OCI-LY3 (cell line): ENCODE measurements around the gene MISP.
A peak's percentile ranks its signal among the peaks of the same experiment; 100 is the strongest.
"Not testable (repeated sequence)": the region's sequence is repeated elsewhere in the genome, so short reads cannot be mapped to it uniquely, and the experiment has no call there.

Source experiments
- H2AFZ ChIP-seq: fragments of 200-600, 300-600 bp; shearing (Covaris generic); 2 replicates; pipeline ENCODE4 v1.6.0; 2014; ENCODE audit warnings: antibody characterized with exemption, low read depth, low read length
- H3K27ac ChIP-seq: fragments of 200-600, 300-600 bp; sonication (generic); 2 replicates; pipeline ENCODE4 v1.5.1; 2014; ENCODE audit warnings: mild to moderate bottlenecking, low read length, moderate library complexity, mixed read lengths
- H3K27me3 ChIP-seq: fragments of 200-600, 300-600 bp; sonication (generic); 2 replicates; pipeline ENCODE4 v1.6.1; 2014; ENCODE audit warnings: low read depth, low read length, mixed read lengths
- H3K36me3 ChIP-seq: fragments of 200-600, 300-600 bp; sonication (generic); replicated peaks from 2 replicates; pipeline ENCODE3; 2014; ENCODE audit warnings: low read depth, low read length, mixed read lengths
- H3K4me1 ChIP-seq: fragments of 300-600, 200-600 bp; sonication (generic); 2 replicates; pipeline ENCODE4 v1.6.1; 2014; ENCODE audit warnings: low read length, mixed read lengths
- H3K4me2 ChIP-seq: fragments of 200-600, 300-600 bp; sonication (generic); 2 replicates; pipeline ENCODE4 v1.6.1; 2014; ENCODE audit warnings: low read length, mixed read lengths
- H3K4me3 ChIP-seq: fragments of 300-600, 200-600 bp; sonication (generic); 2 replicates; pipeline ENCODE4 v1.5.1; 2014; ENCODE audit warnings: antibody characterized with exemption, mild to moderate bottlenecking, low read length, moderate library complexity
- H3K79me2 ChIP-seq: fragments of 300-600, 200-600 bp; shearing (Covaris generic); 2 replicates; pipeline ENCODE4 v1.6.1; 2014; ENCODE audit warnings: mild to moderate bottlenecking, low read length, mixed read lengths
- H3K9ac ChIP-seq: fragments of 300-600, 200-600 bp; shearing (Covaris generic); 2 replicates; pipeline ENCODE4 v1.6.0; 2014; ENCODE audit warnings: mild to moderate bottlenecking, low read length, moderate library complexity
- H3K9me3 ChIP-seq: fragments of 200-600, 300-600 bp; shearing (Covaris generic); 2 replicates; pipeline ENCODE4 v1.6.1; 2014; ENCODE audit warnings: low read length, mixed read lengths; ENCODE audit not compliant: insufficient read depth
- H4K20me1 ChIP-seq: fragments of 200-600, 300-600 bp; sonication (generic); 2 replicates; pipeline ENCODE4 v1.6.1; 2016; ENCODE audit warnings: low read length, mixed read lengths; ENCODE audit not compliant: insufficient read depth
- EZH2phosphoT487 ChIP-seq: fragments of 200-600 bp; shearing (Covaris generic); IDR thresholded peaks from 2 replicates; pipeline ENCODE4 v1.6.1; 2018; ENCODE audit warnings: antibody characterized with exemption, mixed run types, low read depth
- TF ChIP-seq, protein P1 (sequence below): fragments of 200-600, 300-600 bp; sonication (generic); IDR thresholded peaks from 2 replicates; pipeline ENCODE4 v1.5.1; 2014; ENCODE audit warnings: antibody characterized with exemption, low read length, low read depth

Gene MISP

DNA sequence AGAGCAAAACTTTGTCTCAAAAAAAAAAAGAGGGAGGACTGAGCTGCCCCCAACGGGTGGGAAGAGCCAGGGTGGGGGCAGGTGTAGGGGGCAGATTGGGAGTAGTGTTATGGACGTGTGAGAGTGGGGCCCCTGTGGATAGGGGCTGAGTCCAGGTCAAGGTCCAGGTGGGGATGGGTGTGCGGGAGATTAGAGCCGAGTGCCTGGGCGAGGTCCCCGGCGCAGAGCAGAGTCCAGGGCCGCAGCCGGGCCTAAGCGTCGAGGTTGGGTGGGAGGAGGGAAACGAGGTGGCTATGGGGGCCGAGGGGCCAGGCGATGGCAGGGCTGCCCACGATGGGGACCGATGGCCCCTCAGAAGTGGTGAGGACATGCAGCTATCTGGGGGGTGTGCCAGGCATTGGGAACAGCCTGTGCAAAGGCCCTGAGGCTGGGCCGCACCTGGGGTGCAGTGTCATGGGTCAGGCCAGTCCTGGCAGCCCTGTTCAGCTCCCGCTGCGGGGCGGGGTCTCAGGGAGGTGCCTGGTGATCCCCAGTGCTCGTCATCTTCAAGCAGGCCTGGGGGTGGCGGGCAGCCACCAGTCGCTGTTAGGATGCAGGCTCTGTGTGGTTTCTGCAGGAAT, 12.3 kb upstream of the MISP start:
- Histone ChIP-seq H3K9me3 (no peaks in the 10 kb centered on the region), H3K4me2 (no peak overlapping the region), H3K79me2 (no peaks in the 10 kb centered on the region), H4K20me1 (no peaks in the 10 kb centered on the region), H3K4me1 (0 out of 2 replicates have a peak, but pooled peaks cover 2% of the 10 kb centered on the region), H3K9ac (no peak overlapping the region), H3K27ac (no peak overlapping the region), H3K36me3 (no peaks in the 10 kb centered on the region), H2AFZ (no peak overlapping the region), H3K27me3 (no peaks in the 10 kb centered on the region), H3K4me3 (no peak overlapping the region)
- no peak for TF ChIP-seq EZH2phosphoT487
- TF ChIP-seq, protein P1, sequence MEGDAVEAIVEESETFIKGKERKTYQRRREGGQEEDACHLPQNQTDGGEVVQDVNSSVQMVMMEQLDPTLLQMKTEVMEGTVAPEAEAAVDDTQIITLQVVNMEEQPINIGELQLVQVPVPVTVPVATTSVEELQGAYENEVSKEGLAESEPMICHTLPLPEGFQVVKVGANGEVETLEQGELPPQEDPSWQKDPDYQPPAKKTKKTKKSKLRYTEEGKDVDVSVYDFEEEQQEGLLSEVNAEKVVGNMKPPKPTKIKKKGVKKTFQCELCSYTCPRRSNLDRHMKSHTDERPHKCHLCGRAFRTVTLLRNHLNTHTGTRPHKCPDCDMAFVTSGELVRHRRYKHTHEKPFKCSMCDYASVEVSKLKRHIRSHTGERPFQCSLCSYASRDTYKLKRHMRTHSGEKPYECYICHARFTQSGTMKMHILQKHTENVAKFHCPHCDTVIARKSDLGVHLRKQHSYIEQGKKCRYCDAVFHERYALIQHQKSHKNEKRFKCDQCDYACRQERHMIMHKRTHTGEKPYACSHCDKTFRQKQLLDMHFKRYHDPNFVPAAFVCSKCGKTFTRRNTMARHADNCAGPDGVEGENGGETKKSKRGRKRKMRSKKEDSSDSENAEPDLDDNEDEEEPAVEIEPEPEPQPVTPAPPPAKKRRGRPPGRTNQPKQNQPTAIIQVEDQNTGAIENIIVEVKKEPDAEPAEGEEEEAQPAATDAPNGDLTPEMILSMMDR = no peak

DNA sequence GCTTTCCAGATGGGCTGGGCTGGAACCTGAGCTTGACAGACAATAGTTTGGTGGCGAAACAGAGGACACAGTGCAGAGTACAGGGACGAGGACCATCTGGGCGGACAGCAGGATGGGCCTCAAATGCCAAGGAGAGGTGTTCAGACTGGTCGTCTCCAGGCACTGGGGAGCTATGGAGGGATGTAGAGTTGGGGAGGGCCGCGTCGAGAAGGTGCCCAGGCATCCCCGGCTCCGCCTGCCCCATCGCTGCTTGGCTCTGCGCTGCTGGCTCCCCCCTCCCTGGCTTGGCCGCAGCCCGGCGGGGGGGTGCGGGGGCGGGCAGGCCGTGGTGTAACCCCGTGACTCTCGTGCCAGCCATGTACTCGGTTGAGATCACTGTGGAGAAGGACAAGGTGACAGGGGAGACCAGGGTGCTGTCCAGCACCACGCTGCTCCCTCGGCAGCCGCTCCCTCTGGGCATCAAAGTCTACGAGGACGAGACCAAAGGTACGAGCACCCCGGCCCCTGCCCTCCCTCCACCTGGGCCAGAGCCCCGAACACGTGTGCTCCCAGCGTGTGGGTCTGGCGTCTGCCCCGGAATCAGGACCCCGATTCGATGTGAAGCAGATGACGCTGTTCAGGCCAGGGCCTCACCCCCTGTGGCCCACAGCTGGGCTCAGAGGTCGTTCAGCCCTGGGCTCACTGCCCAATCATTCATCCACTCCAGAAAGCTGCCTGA, 10.8 kb upstream of the MISP start:
- H3K4me3 ChIP-seq = no peak overlapping the region
- no peaks in the 10 kb centered on the region for H3K27me3 ChIP-seq
- H2AFZ ChIP-seq = no peak overlapping the region
- H3K9me3 ChIP-seq = no peaks in the 10 kb centered on the region
- no peaks in the 10 kb centered on the region for H3K36me3 ChIP-seq
- no peaks in the 10 kb centered on the region for H3K79me2 ChIP-seq
- H4K20me1 ChIP-seq = no peaks in the 10 kb centered on the region
- H3K9ac ChIP-seq = no peak overlapping the region
- H3K4me2 ChIP-seq = no peak overlapping the region
- no peak overlapping the region for H3K27ac ChIP-seq
- H3K4me1 ChIP-seq = no peaks in the 10 kb centered on the region
- TF ChIP-seq, protein P1 = no peak
- no peak for TF ChIP-seq EZH2phosphoT487

DNA sequence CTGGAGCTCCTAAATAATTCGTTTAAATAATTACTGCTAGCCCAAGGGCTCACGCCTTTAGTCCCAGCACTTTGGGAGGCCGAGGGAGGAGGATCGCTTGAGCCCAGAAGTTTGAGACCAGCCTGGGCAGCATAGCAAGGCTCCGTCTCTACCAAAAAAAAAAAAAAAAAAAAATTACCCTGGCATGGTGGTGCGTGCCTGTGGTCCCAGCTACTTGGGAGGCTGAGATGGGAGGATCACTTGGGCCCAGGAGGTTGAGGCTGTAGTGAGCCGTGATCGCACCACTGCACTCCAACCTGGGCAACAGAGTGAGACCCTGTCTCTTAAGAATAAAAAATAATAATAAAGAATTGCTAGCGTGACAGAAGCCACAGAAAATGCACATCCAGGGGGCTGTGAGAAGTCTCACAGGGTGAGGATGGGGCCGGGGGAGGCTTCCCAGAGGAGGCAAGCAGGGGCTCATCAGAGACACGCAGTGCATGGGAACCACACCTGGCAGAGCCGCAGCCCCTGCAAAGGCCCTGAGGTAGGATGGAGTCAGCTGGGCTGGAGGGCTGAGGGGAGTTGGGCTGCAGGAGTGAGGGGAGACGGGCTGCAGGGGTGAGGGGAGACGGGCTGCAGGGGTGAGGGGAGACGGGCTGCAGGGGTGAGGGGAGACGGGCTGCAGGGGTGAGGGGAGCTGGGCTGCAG, 10.0 kb upstream of the MISP start:
- H3K4me3 ChIP-seq, H3K9ac ChIP-seq, H3K36me3 ChIP-seq, H3K27me3 ChIP-seq, H3K4me2 ChIP-seq, H3K79me2 ChIP-seq, H3K9me3 ChIP-seq, H3K27ac ChIP-seq, H3K4me1 ChIP-seq, H2AFZ ChIP-seq, H4K20me1 ChIP-seq: not testable (repeated sequence)

DNA sequence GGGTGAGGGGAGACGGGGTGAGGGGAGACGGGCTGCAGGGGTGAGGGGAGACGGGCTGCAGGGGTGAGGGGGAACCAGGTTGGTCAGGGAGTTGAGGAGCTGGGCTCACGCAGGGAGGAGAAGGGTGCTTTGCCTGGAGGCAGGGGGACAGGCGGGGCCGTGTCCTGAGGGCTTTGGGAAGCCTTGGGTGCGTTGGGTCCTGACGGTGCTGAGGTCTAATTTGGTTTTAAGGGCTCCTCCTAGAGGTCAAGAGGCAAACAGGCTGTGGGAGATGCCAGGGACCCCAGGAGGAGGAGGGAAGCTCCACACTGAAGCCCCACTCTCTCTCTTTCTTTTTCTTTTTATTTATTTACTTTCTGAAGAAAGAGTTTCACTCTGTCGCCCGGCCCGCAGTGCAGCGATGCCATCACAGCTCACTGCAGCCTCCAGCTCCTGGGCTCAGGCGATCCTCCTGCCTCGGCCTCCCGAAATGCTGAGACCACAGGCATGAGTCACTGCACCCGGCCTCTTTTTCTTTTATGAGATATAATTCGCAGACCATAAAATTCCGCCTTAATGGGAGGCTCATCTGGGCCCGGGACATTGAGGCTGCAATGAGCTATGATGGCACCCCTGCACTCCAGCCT, 9.3 kb upstream of the MISP start:
- no peak for TF ChIP-seq EZH2phosphoT487
- TF ChIP-seq, protein P1 = peak; percentile 37
- H3K27me3 ChIP-seq = no peaks in the 10 kb centered on the region
- no peaks in the 10 kb centered on the region for H3K4me1 ChIP-seq
- H3K9ac ChIP-seq = no peak overlapping the region
- no peaks in the 10 kb centered on the region for H3K9me3 ChIP-seq
- no peak overlapping the region for H3K27ac ChIP-seq
- no peak overlapping the region for H3K4me3 ChIP-seq
- no peaks in the 10 kb centered on the region for H4K20me1 ChIP-seq
- H2AFZ ChIP-seq = no peak overlapping the region
- H3K79me2 ChIP-seq = no peaks in the 10 kb centered on the region
- H3K36me3 ChIP-seq = no peaks in the 10 kb centered on the region
- no peak overlapping the region for H3K4me2 ChIP-seq
